Gastroesophageal sphincter (tissue), 4 donors: ENCODE data around the gene MRPL53. TPM values are rescaled to one million over a fixed set of nuclear protein-coding genes. Genes with fewer than 3 reads are reported as not detected.

ENCODE experiments used
- ATAC-seq: fragments of 150-250 bp; one replicate; pipeline ENCODE4 v1.9.1; 2016; ENCODE audit warnings: mild to moderate bottlenecking, moderate library complexity
- H3K27ac ChIP-seq, 4 donors: fragments of 200-600 bp; sonication (generic) in 3 of 4; 1 replicate in 3 of 4; 2 replicates in 1 of 4; pipeline ENCODE4 v1.5.1; 2016 to 2019
- H3K27me3 ChIP-seq: fragments of 200-600 bp; sonication (generic); one replicate; pipeline ENCODE4 v1.5.1; 2019
- H3K36me3 ChIP-seq, 2 donors: fragments of 200-600 bp; sonication (generic); one replicate each; pipeline ENCODE4 v1.5.1; 2019; ENCODE audit warnings: control low read depth in 1 of 2
- H3K4me1 ChIP-seq, 3 donors: fragments of 200-600 bp; sonication (generic); 1 replicate in 2 of 3; 2 replicates in 1 of 3; pipeline ENCODE4 v1.5.1; 2016 to 2019; ENCODE audit warnings: control low read depth in 2 of 3
- H3K4me3 ChIP-seq, 2 donors: fragments of 200-600 bp; sonication (generic); one replicate each; pipeline ENCODE4 v1.5.1; 2019; ENCODE audit warnings: mild to moderate bottlenecking in 1 of 2, moderate library complexity in 1 of 2
- H3K9me3 ChIP-seq, 3 donors: fragments of 200-600 bp; sonication (generic); one replicate each; pipeline ENCODE4 v1.5.1; 2017 to 2019; ENCODE audit warnings: control low read depth in 2 of 3
- CTCF ChIP-seq, 4 experiments: fragments of 200-600 bp in 2 of 4; fragments of 450-650 bp in 2 of 4; sonication (generic) in 1 of 4; IDR thresholded peaks; one replicate each; pipeline ENCODE4 v1.5.1; 2017 to 2019; ENCODE audit warnings: antibody characterized with exemption in 4 of 4, mild to moderate bottlenecking in 2 of 4, moderate library complexity in 2 of 4
- EP300 ChIP-seq: sonication (generic); formaldehyde crosslinking; IDR thresholded peaks from one replicate; pipeline ENCODE4 v1.6.1; 2017; ENCODE audit warnings: antibody characterized with exemption, mild to moderate bottlenecking
- POLR2A ChIP-seq, 2 donors: fragments of 450-650 bp; IDR thresholded peaks; one replicate each; pipeline ENCODE4 v1.6.1; 2017; ENCODE audit warnings: antibody characterized with exemption in 2 of 2, mild to moderate bottlenecking in 2 of 2, moderate library complexity in 1 of 2
- POLR2AphosphoS5 ChIP-seq: sonication (generic); formaldehyde crosslinking; IDR thresholded peaks from one replicate; pipeline ENCODE4 v1.6.1; 2017; ENCODE audit warnings: antibody characterized with exemption
- WGBS, 2 donors: methylation state at CpG; one replicate each; pipeline ENCODE4 v1.1.5; 2018; ENCODE audit warnings: low coverage in 1 of 2; 5-methylcytosine and 5-hydroxymethylcytosine counted together
- total RNA-seq, 4 donors: library from RNA; depleted of rRNA; stranded (reverse); fragments of >200 nt; gene quantifications; one replicate each; pipeline ENCODE4 v1.1.0, GENCODE V29; 2016

The MRPL53 gene
- total RNA-seq, 4 donors from 2014 or later: 18.0 to 76.7 (median 30.2) TPM

- no peak for ATAC-seq
- TF ChIP-seq POLR2AphosphoS5: no peak
- no peak for TF ChIP-seq CTCF (IDR thresholded peaks at IDR 0.05)
- TF ChIP-seq POLR2A (IDR thresholded peaks at IDR 0.05): no peak
- no peak for TF ChIP-seq EP300
- Histone ChIP-seq H3K4me1 (peaks cover 0 to 22% (median 0%) of the 10 kb centered on the region in 3 donors), H3K9me3 (no peaks in the 10 kb centered on the region), H3K4me3 (no peak overlapping the region), H3K27me3 (no peaks in the 10 kb centered on the region), H3K36me3 (peaks cover 0 to 40% of the 10 kb centered on the region in 2 donors), H3K27ac (no peak overlapping the region)
- 64 to 76% methylated on average over 4 of the region's 9 CpGs for WGBS, 2 donors
These were observed 49.0 kb downstream of the MRPL53 start for GRCh38 chr2:74423231-74424095.

Other genes starting within 250 kb of the MRPL53 start
- gene SLC4A5, start 129.3 kb downstream of the MRPL53 start, total RNA-seq: 1 to 10 TPM; 1.8 to 9.4 (median 5.0) TPM
- 100 to 1,000 TPM; 132 to 197 (median 170) TPM for gene DCTN1, start 92.4 kb downstream of the MRPL53 start, total RNA-seq
- 1 to 10 TPM in 3 of 4 donors, under 1 TPM in 1; 0.62 to 1.4 (median 1.2) TPM for gene C2orf81, start 51.1 kb downstream of the MRPL53 start, total RNA-seq
- 10 to 100 TPM in 1 of 4 donors, 1 to 10 TPM in 3; 4.2 to 12.4 (median 8.8) TPM for gene WDR54, start 51.0 kb downstream of the MRPL53 start, total RNA-seq
- 10 to 100 TPM; 10.9 to 17.3 (median 14.0) TPM for gene RTKN, start 30.7 kb downstream of the MRPL53 start, total RNA-seq
- 10 to 100 TPM; 14.3 to 26.4 (median 19.2) TPM for gene INO80B, start 17.6 kb downstream of the MRPL53 start, total RNA-seq
- 10 to 100 TPM; 44.2 to 91.5 (median 47.0) TPM for gene WBP1, start 14.2 kb downstream of the MRPL53 start, total RNA-seq
- 10 to 100 TPM; 26.1 to 34.2 (median 29.3) TPM for gene MOGS, start 7.3 kb downstream of the MRPL53 start, total RNA-seq
- gene CCDC142, start 10.3 kb upstream of the MRPL53 start, total RNA-seq: 10 to 100 TPM in 3 of 4 donors, 1 to 10 TPM in 1; 7.3 to 41.6 (median 13.7) TPM
- gene TTC31, start 10.4 kb upstream of the MRPL53 start, total RNA-seq: 10 to 100 TPM; 16.5 to 27.2 (median 19.5) TPM
- gene LBX2, start 26.9 kb upstream of the MRPL53 start, total RNA-seq: under 1 TPM in 2 of 4 donors, not detected in 2; 0.40 to 0.58 TPM
- gene PCGF1, start 35.0 kb upstream of the MRPL53 start, total RNA-seq: 10 to 100 TPM in 3 of 4 donors, 1 to 10 TPM in 1; 9.6 to 24.0 (median 18.2) TPM
- under 1 TPM in 2 of 4 donors, not detected in 2; 0.27 to 0.94 TPM for gene TLX2, start 41.8 kb upstream of the MRPL53 start, total RNA-seq
- gene DQX1, start 53.6 kb upstream of the MRPL53 start, total RNA-seq: not detected
- 10 to 100 TPM; 62.7 to 92.1 (median 86.2) TPM for gene AUP1, start 57.0 kb upstream of the MRPL53 start, total RNA-seq
- gene HTRA2, start 57.3 kb upstream of the MRPL53 start, total RNA-seq: 10 to 100 TPM; 25.0 to 37.6 (median 29.1) TPM
- gene LOXL3, start 81.3 kb upstream of the MRPL53 start, total RNA-seq: 10 to 100 TPM in 1 of 4 donors, 1 to 10 TPM in 3; 7.2 to 13.2 (median 8.6) TPM
- gene DOK1, start 82.0 kb upstream of the MRPL53 start, total RNA-seq: 10 to 100 TPM; 16.3 to 28.8 (median 19.5) TPM
- gene M1AP, start 175.7 kb upstream of the MRPL53 start, total RNA-seq: under 1 TPM in 1 of 4 donors, not detected in 3; 0.81 TPM
- 10 to 100 TPM in 1 of 4 donors, 1 to 10 TPM in 3; 2.7 to 11.5 (median 3.6) TPM for gene SEMA4F, start 181.6 kb upstream of the MRPL53 start, total RNA-seq